Cerebellar nuclear complex (tissue), 1 donor: Measurements from ENCODE around the gene SLC16A3.

ENCODE experiments used
- DNase-seq, 2 experiments: peaks; one replicate each; lab custom pipeline; 2025; lab: John Stamatoyannopoulos, UW

The SLC16A3 gene

GRCh38 chr17:82287013-82287867 is 58.4 kb downstream of the SLC16A3 start:
- DNase-seq = no peak

- DNase-seq = no peak
Observed at GRCh38 chr17:82287868-82288801, 59.3 kb downstream of the SLC16A3 start.
